AG10803 (cell line): ENCODE results near the gene SLC13A5.

ENCODE experiments used
- DNase-seq: peaks from one replicate; pipeline ENCODE4 v3.0.0; 2010; ENCODE audit warnings: low read depth
- H3K4me3 ChIP-seq: 2 replicates; pipeline ENCODE4 v1.5.1; 2011; ENCODE audit warnings: mild to moderate bottlenecking, low read length, control low read depth
- CTCF ChIP-seq: conservative IDR thresholded peaks from 2 replicates; pipeline ENCODE4 v1.5.1; 2011; ENCODE audit warnings: mild to moderate bottlenecking, low read length, control low read depth, inconsistent platforms

The SLC13A5 gene

GRCh38 chr17:6724009-6724408, 10.8 kb upstream of the SLC13A5 start:
- no peak for DNase-seq
- H3K4me3 ChIP-seq, result no peak overlapping the region
- TF ChIP-seq CTCF, result no peak

- no peak for DNase-seq
- TF ChIP-seq CTCF, result no peak
- no peak overlapping the region for H3K4me3 ChIP-seq
Measured at GRCh38 chr17:6721744-6722143, 8.6 kb upstream of the SLC13A5 start.

GRCh38 chr17:6716736-6717135, 3.6 kb upstream of the SLC13A5 start:
- no peak overlapping the region for H3K4me3 ChIP-seq
- DNase-seq, result no peak
- TF ChIP-seq CTCF, result no peak

GRCh38 chr17:6714315-6714874, 1.2 kb upstream of the SLC13A5 start:
- DNase-seq, result no peak
- no peak overlapping the region for H3K4me3 ChIP-seq

GRCh38 chr17:6713918-6714271, 726 bp upstream of the SLC13A5 start:
- no peak for DNase-seq
- TF ChIP-seq CTCF, result no peak
- H3K4me3 ChIP-seq, result no peak overlapping the region

More at GRCh38 chr17:6714315-6714874, 1.2 kb upstream of the SLC13A5 start:
- no peak for TF ChIP-seq CTCF

- H3K4me3 ChIP-seq, result no peak overlapping the region
- no peak for TF ChIP-seq CTCF
- no peak for DNase-seq
Measured at GRCh38 chr17:6712854-6713129, 377 bp downstream of the SLC13A5 start.

- no peak for DNase-seq
- no peak overlapping the region for H3K4me3 ChIP-seq
- no peak for TF ChIP-seq CTCF
Measured at GRCh38 chr17:6712058-6712853, 913 bp downstream of the SLC13A5 start.
